ENCODE results near the gene CHRM2. TPM values are rescaled to one million over a fixed set of nuclear protein-coding genes. Genes with fewer than 3 reads are reported as not detected.

The CHRM2 gene
- total and polyA plus RNA-seq, 2 of the 4 experiments (the other 2 are of a cell fraction), result 79.3 to 184 TPM

GRCh38 chr7:136870866-136871487 is 2.5 kb downstream of the CHRM2 start:
- TF ChIP-seq FOS (IDR thresholded peaks at IDR 0.05; ENCODE audit: low read depth, low read length) (no peak), MAZ (IDR thresholded peaks at IDR 0.05; ENCODE audit: borderline replicate concordance, low read depth, low read length) (no peak), RCOR1 (IDR thresholded peaks at IDR 0.05; ENCODE audit: insufficient replicate concordance, low read length) (no peak), BHLHE40 (IDR thresholded peaks at IDR 0.05; ENCODE audit: low read depth, low read length) (no peak), POLR2A (IDR thresholded peaks at IDR 0.05; ENCODE audit: low read depth, low read length) (no peak), MAFK (IDR thresholded peaks at IDR 0.05; ENCODE audit: low read depth, low read length) (no peak), RAD21 (IDR thresholded peaks at IDR 0.05; ENCODE audit: low read length) (no peak), CHD1 (IDR thresholded peaks at IDR 0.05; ENCODE audit: low read depth, low read length) (no peak), SMC3 (IDR thresholded peaks at IDR 0.05; ENCODE audit: low read depth, low read length) (no peak), RFX5 (IDR thresholded peaks at IDR 0.05; ENCODE audit: low read depth, low read length) (no peak), CEBPB (IDR thresholded peaks at IDR 0.05; ENCODE audit: low read depth, low read length) (no peak)
- TF ChIP-seq, protein P1, sequence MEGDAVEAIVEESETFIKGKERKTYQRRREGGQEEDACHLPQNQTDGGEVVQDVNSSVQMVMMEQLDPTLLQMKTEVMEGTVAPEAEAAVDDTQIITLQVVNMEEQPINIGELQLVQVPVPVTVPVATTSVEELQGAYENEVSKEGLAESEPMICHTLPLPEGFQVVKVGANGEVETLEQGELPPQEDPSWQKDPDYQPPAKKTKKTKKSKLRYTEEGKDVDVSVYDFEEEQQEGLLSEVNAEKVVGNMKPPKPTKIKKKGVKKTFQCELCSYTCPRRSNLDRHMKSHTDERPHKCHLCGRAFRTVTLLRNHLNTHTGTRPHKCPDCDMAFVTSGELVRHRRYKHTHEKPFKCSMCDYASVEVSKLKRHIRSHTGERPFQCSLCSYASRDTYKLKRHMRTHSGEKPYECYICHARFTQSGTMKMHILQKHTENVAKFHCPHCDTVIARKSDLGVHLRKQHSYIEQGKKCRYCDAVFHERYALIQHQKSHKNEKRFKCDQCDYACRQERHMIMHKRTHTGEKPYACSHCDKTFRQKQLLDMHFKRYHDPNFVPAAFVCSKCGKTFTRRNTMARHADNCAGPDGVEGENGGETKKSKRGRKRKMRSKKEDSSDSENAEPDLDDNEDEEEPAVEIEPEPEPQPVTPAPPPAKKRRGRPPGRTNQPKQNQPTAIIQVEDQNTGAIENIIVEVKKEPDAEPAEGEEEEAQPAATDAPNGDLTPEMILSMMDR (conservative IDR thresholded peaks at IDR 0.05; ENCODE audit: low read depth, low read length), result no peak
- TF ChIP-seq, protein P2, sequence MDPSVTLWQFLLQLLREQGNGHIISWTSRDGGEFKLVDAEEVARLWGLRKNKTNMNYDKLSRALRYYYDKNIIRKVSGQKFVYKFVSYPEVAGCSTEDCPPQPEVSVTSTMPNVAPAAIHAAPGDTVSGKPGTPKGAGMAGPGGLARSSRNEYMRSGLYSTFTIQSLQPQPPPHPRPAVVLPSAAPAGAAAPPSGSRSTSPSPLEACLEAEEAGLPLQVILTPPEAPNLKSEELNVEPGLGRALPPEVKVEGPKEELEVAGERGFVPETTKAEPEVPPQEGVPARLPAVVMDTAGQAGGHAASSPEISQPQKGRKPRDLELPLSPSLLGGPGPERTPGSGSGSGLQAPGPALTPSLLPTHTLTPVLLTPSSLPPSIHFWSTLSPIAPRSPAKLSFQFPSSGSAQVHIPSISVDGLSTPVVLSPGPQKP (IDR thresholded peaks at IDR 0.05; ENCODE audit: borderline replicate concordance, low read depth, low read length), result no peak
- TF ChIP-seq, protein P3, sequence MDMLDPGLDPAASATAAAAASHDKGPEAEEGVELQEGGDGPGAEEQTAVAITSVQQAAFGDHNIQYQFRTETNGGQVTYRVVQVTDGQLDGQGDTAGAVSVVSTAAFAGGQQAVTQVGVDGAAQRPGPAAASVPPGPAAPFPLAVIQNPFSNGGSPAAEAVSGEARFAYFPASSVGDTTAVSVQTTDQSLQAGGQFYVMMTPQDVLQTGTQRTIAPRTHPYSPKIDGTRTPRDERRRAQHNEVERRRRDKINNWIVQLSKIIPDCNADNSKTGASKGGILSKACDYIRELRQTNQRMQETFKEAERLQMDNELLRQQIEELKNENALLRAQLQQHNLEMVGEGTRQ (IDR thresholded peaks at IDR 0.05; ENCODE audit: low read depth, low read length), result no peak
- dilution Hi-C loops (cut with HindIII; ENCODE audit: low sequenced_read_pairs, unreplicated experiment) (no loop called here), intact Hi-C loops (cut with micrococcal nuclease) (loop anchor here (5.0 to 10.0 kb wide), 4 partner anchors 136 to 1206 kb away; partner anchors contain the start of gene STMP1), in situ Hi-C loops (cut with MboI; ENCODE audit: low sequenced_read_pairs) (loop anchor here (10.0 kb wide), 2 partner anchors 274 to 714 kb away; no protein-coding TSS in a partner anchor)
- Histone ChIP-seq H3K4me3 (ENCODE audit: insufficient read depth, low read depth, low read length) (peak overlapping the region; percentile 95), H2BK5ac (ENCODE audit: low read depth, low read length, poor library complexity, severe bottlenecking) (peak overlapping the region; percentile 97), H4K91ac (ENCODE audit: insufficient read depth, low read depth, low read length) (peak overlapping the region; percentile 98), H2BK15ac (ENCODE audit: low read depth, low read length) (no peak overlapping the region), H3K4me1 (ENCODE audit: control insufficient read depth, insufficient read depth, low read length) (peaks cover 15% of the 10 kb centered on the region), H2AK9ac (replicated peaks; ENCODE audit: low read depth, low read length, poor library complexity) (peak overlapping the region; percentile 94), H3K23ac (ENCODE audit: low read depth, low read length) (peak overlapping the region; percentile 100), H4K5ac (ENCODE audit: low read depth, low read length) (peak overlapping the region; percentile 41), H3K14ac (replicated peaks; ENCODE audit: low read depth, low read length) (peak overlapping the region; percentile 99), H3K27ac (ENCODE audit: insufficient read depth, low read length) (peak overlapping the region; percentile 88), H3K36me3 (ENCODE audit: control insufficient read depth, insufficient read depth, low read length) (peaks cover 27% of the 10 kb centered on the region), H4K20me1 (ENCODE audit: insufficient read depth, low read length) (peaks cover 10% of the 10 kb centered on the region; the same call in 1 of the 2 replicates), H3K4me2 (ENCODE audit: low read depth, low read length) (peak overlapping the region; percentile 98), H3K79me1 (ENCODE audit: low read depth in 1 of 2, low read length in 2 of 2) (peaks cover 10 to 33% of the 10 kb centered on the region in 2 experiments; a peak in 3 of 4 replicates), H2AFZ (replicated peaks; ENCODE audit: low read length, poor library complexity) (peak overlapping the region; percentile 86), H3K27me3 (ENCODE audit: control insufficient read depth, insufficient read depth, low read length) (no peaks in the 10 kb centered on the region), H3K9ac (ENCODE audit: low read depth, low read length) (peak overlapping the region; percentile 98), H3K56ac (ENCODE audit: extremely low read depth, insufficient read depth, low read length) (peak overlapping the region; percentile 99), H3K18ac (ENCODE audit: low read depth, low read length) (peak overlapping the region; percentile 95), H4K8ac (ENCODE audit: low read depth in 2 of 2, low read length in 2 of 2) (peak overlapping the region; percentile 75 to 92), H2BK120ac (ENCODE audit: low read depth, low read length) (peak overlapping the region; percentile 94), H3K4ac (ENCODE audit: low read depth, low read length) (peak overlapping the region; percentile 97), H3K9me3 (ENCODE audit: control insufficient read depth, insufficient read depth, low read length) (no peaks in the 10 kb centered on the region), H2BK20ac (ENCODE audit: low read depth, low read length) (peak overlapping the region; percentile 58), H2AK5ac (ENCODE audit: low read depth, low read length) (peak overlapping the region; percentile 96), H3K9me1 (ENCODE audit: insufficient read depth, low read length) (peaks cover 3% of the 10 kb centered on the region; the same call in 1 of the 2 replicates)
- ChIA-PET POLR2A (ENCODE audit: unreplicated experiment) (no interaction called here), CTCF (interaction anchor here (0.8 to 1.0 kb wide), 2 partner anchors 9 to 27 kb away, joined by 3 read pairs; no protein-coding TSS in a partner anchor)
- WGBS, 2 experiments (ENCODE audit: extremely low coverage in 2 of 2, insufficient read length in 1 of 2), result 1% methylated on average over 8 of the region's 41 CpGs; no CpG with 5 or more reads in 1 of the 2 experiments
- BruUV-seq (replicated peaks), result no TSS peak
- ATAC-seq (ENCODE audit: low read depth) (peak; percentile 27), DNase-seq (no peak)
